ENCODE measurements around the gene REP15. TPM values are rescaled to one million over a fixed set of nuclear protein-coding genes. Genes with fewer than 3 reads are reported as not detected.
"Not testable (repeated sequence)": the region's sequence is repeated elsewhere in the genome, so short reads cannot be mapped to it uniquely, and the experiment has no call there.

Gene REP15
- total RNA-seq, 1 experiment from 2014 or later = 0.26 TPM

DNA sequence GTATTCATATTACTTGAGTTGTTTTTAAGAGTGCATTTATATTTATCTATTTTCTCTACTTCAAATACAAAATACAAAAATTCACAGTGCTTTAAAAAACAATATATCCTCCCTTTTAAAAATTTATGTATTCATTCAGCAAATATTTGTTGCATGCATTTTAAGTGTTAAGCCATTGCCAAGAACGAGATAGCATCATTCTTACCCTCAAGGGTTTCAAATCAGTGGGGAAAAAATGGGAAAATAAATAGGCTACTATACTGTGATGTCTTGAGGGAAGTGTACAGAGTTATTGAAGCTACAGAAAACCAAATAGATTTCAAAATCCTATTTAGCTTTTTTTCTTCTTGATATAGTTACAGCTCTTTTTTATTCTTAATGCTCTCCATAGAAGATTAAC is 37.5 kb downstream of the REP15 start (continued):
- TF ChIP-seq, protein P1, sequence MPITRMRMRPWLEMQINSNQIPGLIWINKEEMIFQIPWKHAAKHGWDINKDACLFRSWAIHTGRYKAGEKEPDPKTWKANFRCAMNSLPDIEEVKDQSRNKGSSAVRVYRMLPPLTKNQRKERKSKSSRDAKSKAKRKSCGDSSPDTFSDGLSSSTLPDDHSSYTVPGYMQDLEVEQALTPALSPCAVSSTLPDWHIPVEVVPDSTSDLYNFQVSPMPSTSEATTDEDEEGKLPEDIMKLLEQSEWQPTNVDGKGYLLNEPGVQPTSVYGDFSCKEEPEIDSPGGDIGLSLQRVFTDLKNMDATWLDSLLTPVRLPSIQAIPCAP (CRISPR knock-in tag; IDR thresholded peaks at IDR 0.05) = no peak

DNA sequence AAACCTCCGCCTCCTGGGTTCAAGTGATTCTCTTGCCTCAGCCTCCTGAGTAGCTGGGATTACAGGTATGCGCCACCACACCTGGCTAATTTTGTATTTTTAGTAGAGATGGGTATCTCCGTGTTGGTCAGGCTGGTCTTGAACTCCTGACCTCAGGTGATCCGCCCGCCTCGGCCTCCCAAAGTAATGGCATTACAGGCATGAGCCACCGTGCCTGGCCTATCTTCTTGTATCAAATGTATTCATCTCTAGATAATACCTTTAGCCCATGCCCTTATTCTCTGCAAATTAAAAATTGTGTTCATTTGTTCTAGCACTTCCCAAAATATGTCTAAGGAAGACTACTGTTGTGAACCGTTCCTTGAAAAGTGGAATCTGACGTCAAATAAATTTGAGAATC is 38.1 kb downstream of the REP15 start:
- H3K36me3 Mint-ChIP-seq = peaks cover 29% of the 10 kb centered on the region

GRCh38 chr12:27743601-27744000 is 47.4 kb downstream of the REP15 start:
- CTCF ChIA-PET = no interaction called here
- POLR2A ChIA-PET = no interaction called here
- H3K36me3 Mint-ChIP-seq = peaks cover 33% of the 10 kb centered on the region

More for the DNA sequence above, 38.1 kb downstream of the REP15 start:
- H3K4me1 Mint-ChIP-seq; ATAC-seq; H3K9me3 Mint-ChIP-seq; H3K27me3 Mint-ChIP-seq (ENCODE audit: low read depth); POLR2A ChIA-PET; DNase-seq (ENCODE audit: low spot score); H3K4me3 Mint-ChIP-seq; H3K27ac Mint-ChIP-seq: not testable (repeated sequence)
- CTCF ChIA-PET = interaction anchor here (0.7 to 2.1 kb wide), 2 partner anchors 207 to 1249 kb away, joined by 3 to 9 read pairs; no protein-coding TSS in a partner anchor

DNA sequence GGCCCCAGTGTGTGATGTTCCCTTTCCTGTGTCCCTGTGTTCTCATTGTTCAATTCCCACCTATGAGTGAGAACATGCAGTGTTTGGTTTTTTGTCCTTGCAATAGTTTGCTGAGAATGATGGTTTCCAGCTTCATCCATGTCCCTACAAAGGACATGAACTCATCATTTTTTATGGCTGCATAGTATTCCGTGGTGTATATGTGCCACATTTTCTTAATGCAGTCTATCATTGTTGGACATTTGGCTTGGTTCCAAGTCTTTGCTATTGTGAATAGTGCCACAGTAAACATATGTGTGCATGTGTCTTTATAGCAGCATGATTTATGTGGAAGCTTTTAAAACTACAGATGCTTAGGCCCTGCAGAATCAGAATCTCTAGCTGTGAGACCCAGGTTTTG is 49.5 kb downstream of the REP15 start:
- H3K4me1 Mint-ChIP-seq; H3K4me3 Mint-ChIP-seq; ATAC-seq; POLR2A ChIA-PET; DNase-seq (ENCODE audit: low spot score); H3K27ac Mint-ChIP-seq; H3K27me3 Mint-ChIP-seq (ENCODE audit: low read depth); H3K9me3 Mint-ChIP-seq: not testable (repeated sequence)
- peaks cover 29% of the 10 kb centered on the region for H3K36me3 Mint-ChIP-seq
- CTCF ChIA-PET = interaction anchor here (0.6 kb wide), 1 partner anchor 793 kb away, joined by 4 read pairs; no protein-coding TSS in a partner anchor

More at GRCh38 chr12:27743601-27744000, 47.4 kb downstream of the REP15 start:
- Mint-ChIP-seq H3K27ac (no peak overlapping the region), H3K4me3 (no peak overlapping the region), H3K9me3 (no peaks in the 10 kb centered on the region), H3K27me3 (ENCODE audit: low read depth) (no peaks in the 10 kb centered on the region), H3K4me1 (no peaks in the 10 kb centered on the region)
- TF ChIP-seq, protein P2, sequence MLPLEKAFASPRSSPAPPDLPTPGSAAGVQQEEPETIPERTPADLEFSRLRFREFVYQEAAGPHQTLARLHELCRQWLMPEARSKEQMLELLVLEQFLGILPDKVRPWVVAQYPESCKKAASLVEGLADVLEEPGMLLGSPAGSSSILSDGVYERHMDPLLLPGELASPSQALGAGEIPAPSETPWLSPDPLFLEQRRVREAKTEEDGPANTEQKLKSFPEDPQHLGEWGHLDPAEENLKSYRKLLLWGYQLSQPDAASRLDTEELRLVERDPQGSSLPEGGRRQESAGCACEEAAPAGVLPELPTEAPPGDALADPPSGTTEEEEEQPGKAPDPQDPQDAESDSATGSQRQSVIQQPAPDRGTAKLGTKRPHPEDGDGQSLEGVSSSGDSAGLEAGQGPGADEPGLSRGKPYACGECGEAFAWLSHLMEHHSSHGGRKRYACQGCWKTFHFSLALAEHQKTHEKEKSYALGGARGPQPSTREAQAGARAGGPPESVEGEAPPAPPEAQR (CRISPR knock-in tag; IDR thresholded peaks at IDR 0.05) = no peak
- TF ChIP-seq ZNF317 (CRISPR knock-in tag; IDR thresholded peaks at IDR 0.05; ENCODE audit: borderline replicate concordance, low read depth) (no peak), MYBL2 (CRISPR knock-in tag; IDR thresholded peaks at IDR 0.05) (no peak), ZNF423 (CRISPR knock-in tag; IDR thresholded peaks at IDR 0.05) (no peak), ZNF396 (CRISPR knock-in tag; IDR thresholded peaks at IDR 0.05; ENCODE audit: borderline replicate concordance) (no peak), ZNF121 (CRISPR knock-in tag; IDR thresholded peaks at IDR 0.05) (no peak), NR3C1 (CRISPR knock-in tag; conservative IDR thresholded peaks at IDR 0.05; ENCODE audit: low read depth) (no peak), ZBTB21 (CRISPR knock-in tag; IDR thresholded peaks at IDR 0.05; ENCODE audit: borderline replicate concordance) (no peak), ETV6 (CRISPR knock-in tag; IDR thresholded peaks at IDR 0.05) (no peak), SOX15 (CRISPR knock-in tag; IDR thresholded peaks at IDR 0.05) (no peak), IRF2 (CRISPR knock-in tag; IDR thresholded peaks at IDR 0.05; ENCODE audit: borderline replicate concordance, low read depth) (no peak), FOXK1 (CRISPR knock-in tag; IDR thresholded peaks at IDR 0.05) (no peak), ATF2 (CRISPR knock-in tag; IDR thresholded peaks at IDR 0.05; ENCODE audit: borderline replicate concordance, low read depth) (no peak), RELA (CRISPR knock-in tag; IDR thresholded peaks at IDR 0.05; ENCODE audit: borderline replicate concordance) (no peak), GABPB1 (CRISPR knock-in tag; IDR thresholded peaks at IDR 0.05) (no peak)
- TF ChIP-seq, protein P1 (CRISPR knock-in tag; IDR thresholded peaks at IDR 0.05) = no peak
- TF ChIP-seq, protein P3, sequence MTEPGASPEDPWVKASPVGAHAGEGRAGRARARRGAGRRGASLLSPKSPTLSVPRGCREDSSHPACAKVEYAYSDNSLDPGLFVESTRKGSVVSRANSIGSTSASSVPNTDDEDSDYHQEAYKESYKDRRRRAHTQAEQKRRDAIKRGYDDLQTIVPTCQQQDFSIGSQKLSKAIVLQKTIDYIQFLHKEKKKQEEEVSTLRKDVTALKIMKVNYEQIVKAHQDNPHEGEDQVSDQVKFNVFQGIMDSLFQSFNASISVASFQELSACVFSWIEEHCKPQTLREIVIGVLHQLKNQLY (CRISPR knock-in tag; IDR thresholded peaks at IDR 0.05) = no peak
- TF ChIP-seq, protein P4, sequence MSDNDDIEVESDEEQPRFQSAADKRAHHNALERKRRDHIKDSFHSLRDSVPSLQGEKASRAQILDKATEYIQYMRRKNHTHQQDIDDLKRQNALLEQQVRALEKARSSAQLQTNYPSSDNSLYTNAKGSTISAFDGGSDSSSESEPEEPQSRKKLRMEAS (CRISPR knock-in tag; IDR thresholded peaks at IDR 0.05) = no peak
- TF ChIP-seq, protein P5, sequence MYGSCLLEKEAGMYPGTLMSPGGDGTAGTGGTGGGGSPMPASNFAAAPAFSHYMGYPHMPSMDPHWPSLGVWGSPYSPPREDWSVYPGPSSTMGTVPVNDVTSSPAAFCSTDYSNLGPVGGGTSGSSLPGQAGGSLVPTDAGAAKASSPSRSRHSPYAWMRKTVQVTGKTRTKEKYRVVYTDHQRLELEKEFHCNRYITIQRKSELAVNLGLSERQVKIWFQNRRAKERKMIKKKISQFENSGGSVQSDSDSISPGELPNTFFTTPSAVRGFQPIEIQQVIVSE (CRISPR knock-in tag; IDR thresholded peaks at IDR 0.05; ENCODE audit: borderline replicate concordance) = no peak
- TF ChIP-seq, protein P6, sequence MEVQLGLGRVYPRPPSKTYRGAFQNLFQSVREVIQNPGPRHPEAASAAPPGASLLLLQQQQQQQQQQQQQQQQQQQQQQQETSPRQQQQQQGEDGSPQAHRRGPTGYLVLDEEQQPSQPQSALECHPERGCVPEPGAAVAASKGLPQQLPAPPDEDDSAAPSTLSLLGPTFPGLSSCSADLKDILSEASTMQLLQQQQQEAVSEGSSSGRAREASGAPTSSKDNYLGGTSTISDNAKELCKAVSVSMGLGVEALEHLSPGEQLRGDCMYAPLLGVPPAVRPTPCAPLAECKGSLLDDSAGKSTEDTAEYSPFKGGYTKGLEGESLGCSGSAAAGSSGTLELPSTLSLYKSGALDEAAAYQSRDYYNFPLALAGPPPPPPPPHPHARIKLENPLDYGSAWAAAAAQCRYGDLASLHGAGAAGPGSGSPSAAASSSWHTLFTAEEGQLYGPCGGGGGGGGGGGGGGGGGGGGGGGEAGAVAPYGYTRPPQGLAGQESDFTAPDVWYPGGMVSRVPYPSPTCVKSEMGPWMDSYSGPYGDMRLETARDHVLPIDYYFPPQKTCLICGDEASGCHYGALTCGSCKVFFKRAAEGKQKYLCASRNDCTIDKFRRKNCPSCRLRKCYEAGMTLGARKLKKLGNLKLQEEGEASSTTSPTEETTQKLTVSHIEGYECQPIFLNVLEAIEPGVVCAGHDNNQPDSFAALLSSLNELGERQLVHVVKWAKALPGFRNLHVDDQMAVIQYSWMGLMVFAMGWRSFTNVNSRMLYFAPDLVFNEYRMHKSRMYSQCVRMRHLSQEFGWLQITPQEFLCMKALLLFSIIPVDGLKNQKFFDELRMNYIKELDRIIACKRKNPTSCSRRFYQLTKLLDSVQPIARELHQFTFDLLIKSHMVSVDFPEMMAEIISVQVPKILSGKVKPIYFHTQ (CRISPR knock-in tag; IDR thresholded peaks at IDR 0.05) = no peak
- no peak for ATAC-seq
- DNase-seq (ENCODE audit: low spot score) = no peak

Data from WTC11 (cell line).